ENCODE data around the gene ADAM33. TPM values are rescaled to one million over a fixed set of nuclear protein-coding genes. Genes with fewer than 3 reads are reported as not detected.

The ADAM33 gene
- total RNA-seq, 1 experiment from 2014 or later: not detected

DNA sequence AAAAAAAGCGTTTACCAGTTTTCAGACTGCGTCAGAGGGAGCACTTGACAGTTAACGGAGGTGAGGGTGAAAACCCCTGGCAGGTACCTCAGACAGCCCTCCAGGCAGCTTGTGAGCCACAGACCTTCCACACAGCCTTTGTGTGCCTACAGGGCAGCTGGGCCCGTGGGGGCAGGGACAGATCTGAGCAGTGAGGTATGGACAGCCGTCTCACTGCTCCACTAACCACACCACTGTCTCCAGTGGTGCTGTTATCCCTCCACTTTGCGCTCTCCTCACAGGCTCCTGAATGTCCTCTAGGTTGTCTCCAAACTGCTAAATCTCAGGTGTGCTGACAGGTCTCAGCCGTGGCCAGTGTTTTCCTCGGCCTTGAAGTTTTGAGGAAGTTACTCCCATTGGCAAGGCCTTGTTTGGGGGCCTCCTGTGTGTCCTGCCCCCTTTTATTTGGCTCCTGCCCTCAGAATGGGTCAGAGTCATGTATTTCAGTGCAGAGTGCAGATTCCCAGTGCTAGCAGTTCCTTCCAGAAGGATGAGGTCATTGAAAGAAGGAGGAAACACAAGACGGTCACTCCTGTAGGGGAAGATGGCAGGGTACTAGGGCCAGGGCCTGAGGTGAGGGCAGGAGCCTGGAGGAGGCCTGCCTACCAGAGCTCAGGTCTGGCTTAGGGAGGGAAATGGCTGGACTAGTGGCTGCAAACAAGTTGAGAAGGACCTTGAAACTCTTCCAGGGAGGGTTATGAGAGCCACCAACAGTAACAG is 30.4 kb downstream of the ADAM33 start:
- TF ChIP-seq EZH2 (IDR thresholded peaks at IDR 0.05; ENCODE audit: low read depth) (no peak), CTCF (conservative IDR thresholded peaks at IDR 0.05) (no peak)
- Histone ChIP-seq H3K4me1 (replicated peaks; ENCODE audit: insufficient read depth) (no peaks in the 10 kb centered on the region), H3K4me3 (no peak overlapping the region), H3F3A (ENCODE audit: insufficient read depth, low read depth) (no peaks in the 10 kb centered on the region), H3K36me3 (ENCODE audit: low read depth) (no peaks in the 10 kb centered on the region), H2AFZ (no peak overlapping the region), H3K4me2 (no peak overlapping the region), H3K9me3 (ENCODE audit: insufficient read depth, low read depth) (no peaks in the 10 kb centered on the region), H3K9me2 (ENCODE audit: insufficient read depth) (no peaks in the 10 kb centered on the region), H3K79me2 (ENCODE audit: low read depth) (no peaks in the 10 kb centered on the region), H4K20me1 (ENCODE audit: insufficient read depth) (no peaks in the 10 kb centered on the region), H3K27ac (no peak overlapping the region), H3K27me3 (ENCODE audit: insufficient read depth, low read depth) (no peaks in the 10 kb centered on the region)
- POLR2A ChIA-PET (ENCODE audit: unreplicated experiment): interaction anchor here (0.6 to 0.7 kb wide), 2 partner anchors 15 to 22 kb away, joined by 3 to 4 read pairs; no protein-coding TSS in a partner anchor
- CTCF ChIA-PET: no interaction called here
- intact Hi-C loops (cut with micrococcal nuclease; ENCODE audit: unreplicated experiment): no loop called here
- BruUV-seq (replicated peaks): no TSS peak
- DNase-seq: no peak

DNA sequence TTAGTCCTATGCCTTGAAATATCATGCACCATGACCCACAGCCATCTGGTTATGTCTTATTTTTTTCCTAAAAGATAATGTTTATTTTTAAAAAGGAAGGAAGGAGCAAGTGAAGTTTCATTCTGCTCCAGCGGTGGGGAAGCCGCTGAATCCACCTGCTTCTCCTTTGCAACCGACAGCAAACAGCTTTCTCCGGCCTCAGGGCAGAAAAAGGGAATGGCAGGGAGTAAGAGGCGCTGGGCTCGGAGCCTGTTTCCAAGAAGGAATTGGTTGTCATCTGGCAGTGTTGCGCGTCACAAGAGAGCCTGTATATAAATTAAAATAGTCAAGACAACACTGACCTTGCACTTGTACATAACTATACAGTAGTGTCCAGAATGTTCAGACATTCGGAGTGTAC is 32.9 kb downstream of the ADAM33 start:
- BruUV-seq (replicated peaks): no TSS peak
- intact Hi-C loops (cut with micrococcal nuclease; ENCODE audit: unreplicated experiment): no loop called here
- H3K4me2 ChIP-seq: no peak overlapping the region
- H3F3A ChIP-seq (ENCODE audit: insufficient read depth, low read depth): no peaks in the 10 kb centered on the region
- CTCF ChIA-PET: no interaction called here
- no peak overlapping the region for H2AFZ ChIP-seq
- H3K79me2 ChIP-seq (ENCODE audit: low read depth): no peaks in the 10 kb centered on the region
- no peaks in the 10 kb centered on the region for H3K36me3 ChIP-seq (ENCODE audit: low read depth)
- H4K20me1 ChIP-seq (ENCODE audit: insufficient read depth): no peaks in the 10 kb centered on the region
- H3K4me3 ChIP-seq: no peak overlapping the region
- no peaks in the 10 kb centered on the region for H3K9me3 ChIP-seq (ENCODE audit: insufficient read depth, low read depth)
- no peak for DNase-seq
- POLR2A ChIA-PET (ENCODE audit: unreplicated experiment): no interaction called here
- TF ChIP-seq EZH2 (IDR thresholded peaks at IDR 0.05; ENCODE audit: low read depth) (no peak), CTCF (conservative IDR thresholded peaks at IDR 0.05) (no peak)
- H3K9me2 ChIP-seq (ENCODE audit: insufficient read depth): no peaks in the 10 kb centered on the region
- H3K27ac ChIP-seq: no peak overlapping the region
- no peaks in the 10 kb centered on the region for H3K4me1 ChIP-seq (replicated peaks; ENCODE audit: insufficient read depth)
- H3K27me3 ChIP-seq (ENCODE audit: insufficient read depth, low read depth): no peaks in the 10 kb centered on the region

DNA sequence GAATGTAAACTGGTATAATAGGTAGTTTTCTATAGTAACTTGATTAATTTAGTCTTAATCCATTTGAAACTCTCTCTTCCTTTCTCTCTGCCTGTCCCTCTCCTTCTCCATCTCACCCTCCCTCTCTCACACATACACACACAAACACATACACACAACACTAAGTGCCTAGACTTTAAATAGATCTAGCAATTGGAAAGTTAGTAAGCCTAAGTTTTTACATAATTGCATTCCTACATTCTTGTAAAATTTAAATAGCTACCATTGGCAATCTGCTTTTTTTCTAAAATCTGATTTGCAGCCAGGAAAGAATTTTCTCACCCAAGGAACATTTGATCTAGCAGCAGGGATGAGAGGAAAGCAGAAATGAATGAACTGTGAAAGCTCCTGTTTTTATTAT is 34.3 kb downstream of the ADAM33 start:
- H3K9me3 ChIP-seq (ENCODE audit: insufficient read depth, low read depth): no peaks in the 10 kb centered on the region
- TSS peak; percentile 20 for BruUV-seq (replicated peaks)
- ChIA-PET CTCF (no interaction called here), POLR2A (ENCODE audit: unreplicated experiment) (no interaction called here)
- H3K79me2 ChIP-seq (ENCODE audit: low read depth): no peaks in the 10 kb centered on the region
- DNase-seq: no peak
- no peak overlapping the region for H3K4me2 ChIP-seq
- H3K27ac ChIP-seq: no peak overlapping the region
- no peaks in the 10 kb centered on the region for H3K4me1 ChIP-seq (replicated peaks; ENCODE audit: insufficient read depth)
- no peaks in the 10 kb centered on the region for H3F3A ChIP-seq (ENCODE audit: insufficient read depth, low read depth)
- TF ChIP-seq CTCF (conservative IDR thresholded peaks at IDR 0.05) (no peak), EZH2 (IDR thresholded peaks at IDR 0.05; ENCODE audit: low read depth) (no peak)
- H3K4me3 ChIP-seq: no peak overlapping the region
- no peaks in the 10 kb centered on the region for H3K9me2 ChIP-seq (ENCODE audit: insufficient read depth)
- no peaks in the 10 kb centered on the region for H3K27me3 ChIP-seq (ENCODE audit: insufficient read depth, low read depth)
- H2AFZ ChIP-seq: no peak overlapping the region
- intact Hi-C loops (cut with micrococcal nuclease; ENCODE audit: unreplicated experiment): no loop called here
- H3K36me3 ChIP-seq (ENCODE audit: low read depth): no peaks in the 10 kb centered on the region
- no peaks in the 10 kb centered on the region for H4K20me1 ChIP-seq (ENCODE audit: insufficient read depth)
